NCI-H1694 (cell line): ENCODE results near the gene ADGRE3.
"Not testable (repeated sequence)": the region's sequence is repeated elsewhere in the genome, so short reads cannot be mapped to it uniquely, and the experiment has no call there.

ENCODE experiments used
- DNase-seq: peaks from one replicate; lab custom pipeline; 2025; lab: John Stamatoyannopoulos, UW

The ADGRE3 gene

GRCh38 chr19:14603990-14604387 lies 70.7 kb downstream of the ADGRE3 start:
- DNase-seq: no peak

GRCh38 chr19:14599548-14600147 lies 75.0 kb downstream of the ADGRE3 start:
- no peak for DNase-seq

- no peak for DNase-seq
Observed at GRCh38 chr19:14595558-14595957, 79.1 kb downstream of the ADGRE3 start.

GRCh38 chr19:14589433-14589832 lies 85.2 kb downstream of the ADGRE3 start:
- not testable (repeated sequence) for DNase-seq

GRCh38 chr19:14585187-14585586 lies 89.5 kb downstream of the ADGRE3 start:
- not testable (repeated sequence) for DNase-seq

- not testable (repeated sequence) for DNase-seq
Observed at GRCh38 chr19:14584372-14584771, 90.3 kb downstream of the ADGRE3 start.

GRCh38 chr19:14582894-14583340 lies 91.7 kb downstream of the ADGRE3 start, which contains the start of gene CLEC17A:
CLEC17A (plus strand) TSS chr19:14583084; CDS start chr19:14583161, 77 bp downstream.
- no peak for DNase-seq

- DNase-seq: no peak
Observed at GRCh38 chr19:14580623-14581237, 93.9 kb downstream of the ADGRE3 start.

GRCh38 chr19:14577885-14578427 lies 96.7 kb downstream of the ADGRE3 start:
- no peak for DNase-seq

- no peak for DNase-seq
Observed at GRCh38 chr19:14577264-14577663, 97.4 kb downstream of the ADGRE3 start.

- no peak for DNase-seq
Observed at GRCh38 chr19:14576363-14576762, 98.3 kb downstream of the ADGRE3 start.

GRCh38 chr19:14575428-14575980 lies 99.1 kb downstream of the ADGRE3 start:
- no peak for DNase-seq

- DNase-seq: peak; percentile 91
Observed at GRCh38 chr19:14571695-14572490, 102.8 kb downstream of the ADGRE3 start, which contains the start of gene NDUFB7. NDUFB7 (minus strand) TSS chr19:14572066; CDS start chr19:14572000, 66 bp downstream.

GRCh38 chr19:14570864-14571527 lies 103.6 kb downstream of the ADGRE3 start:
- DNase-seq: no peak
